Fibroblast of skin of right quadriceps (primary cell): ENCODE measurements around the gene FLT4.
"Not testable (repeated sequence)": the region's sequence is repeated elsewhere in the genome, so short reads cannot be mapped to it uniquely, and the experiment has no call there.

Experiments used
- DNase-seq: peaks from one replicate; pipeline ENCODE4 v3.0.0-alpha.2; 2013

FLT4 gene

GRCh38 chr5:180669661-180670060 lies 20.3 kb upstream of the FLT4 start:
- no peak for DNase-seq

GRCh38 chr5:180668835-180669596 lies 19.6 kb upstream of the FLT4 start:
- no peak for DNase-seq

GRCh38 chr5:180666812-180667211 lies 17.4 kb upstream of the FLT4 start:
- no peak for DNase-seq

GRCh38 chr5:180665682-180666404 lies 16.4 kb upstream of the FLT4 start:
- no peak for DNase-seq

- no peak for DNase-seq
These were observed 9.6 kb upstream of the FLT4 start for GRCh38 chr5:180658774-180659564.

- not testable (repeated sequence) for DNase-seq
These were observed 5.8 kb upstream of the FLT4 start for GRCh38 chr5:180655243-180655642.

GRCh38 chr5:180652771-180653170 lies 3.4 kb upstream of the FLT4 start:
- no peak for DNase-seq

GRCh38 chr5:180652346-180652745 lies 2.9 kb upstream of the FLT4 start:
- DNase-seq = no peak

- DNase-seq = no peak
These were observed 623 bp downstream of the FLT4 start for GRCh38 chr5:180648658-180649296.

- DNase-seq = no peak
These were observed 1.4 kb downstream of the FLT4 start for GRCh38 chr5:180647941-180648500.

GRCh38 chr5:180647465-180647864 lies 1.9 kb downstream of the FLT4 start:
- DNase-seq = no peak

GRCh38 chr5:180646963-180647305 lies 2.5 kb downstream of the FLT4 start:
- no peak for DNase-seq

GRCh38 chr5:180646289-180646962 lies 3.0 kb downstream of the FLT4 start:
- DNase-seq = no peak

GRCh38 chr5:180645274-180646204 lies 3.9 kb downstream of the FLT4 start:
- DNase-seq = no peak

GRCh38 chr5:180644825-180645273 lies 4.6 kb downstream of the FLT4 start:
- no peak for DNase-seq

- no peak for DNase-seq
These were observed 5.1 kb downstream of the FLT4 start for GRCh38 chr5:180644129-180644824.

GRCh38 chr5:180643191-180643851 lies 6.1 kb downstream of the FLT4 start:
- no peak for DNase-seq

- DNase-seq = no peak
These were observed 6.6 kb downstream of the FLT4 start for GRCh38 chr5:180642779-180643178.

GRCh38 chr5:180642181-180642775 lies 7.1 kb downstream of the FLT4 start:
- no peak for DNase-seq

- no peak for DNase-seq
These were observed 7.9 kb downstream of the FLT4 start for GRCh38 chr5:180641566-180641900.
